Trophoblast cell (in vitro differentiated cells and primary cell): ENCODE measurements around the gene ARMC9.

Source experiments
- DNase-seq, 2 donors: peaks; one replicate each; pipeline ENCODE4 v3.0.0-alpha.2; 2016
- H2AFZ ChIP-seq: 2 replicates; pipeline ENCODE4 v1.6.1; 2013; ENCODE audit warnings: low read length, moderate library complexity, mild to moderate bottlenecking; ENCODE audit not compliant: insufficient read depth, poor library complexity
- H2AK5ac ChIP-seq: 2 replicates; pipeline ENCODE4 v1.6.1; 2013; ENCODE audit warnings: mild to moderate bottlenecking, low read length
- H2BK120ac ChIP-seq: 2 replicates; pipeline ENCODE4 v1.6.1; 2013; ENCODE audit warnings: low read length, mild to moderate bottlenecking, moderate library complexity; ENCODE audit not compliant: insufficient read depth, poor library complexity
- H2BK12ac ChIP-seq: 2 replicates; pipeline ENCODE4 v1.6.1; 2013; ENCODE audit warnings: mild to moderate bottlenecking, low read length, moderate library complexity
- H2BK5ac ChIP-seq: 2 replicates; pipeline ENCODE4 v1.6.1; 2013; ENCODE audit warnings: low read length, low read depth, moderate library complexity, mild to moderate bottlenecking; ENCODE audit not compliant: poor library complexity
- H3K14ac ChIP-seq: 2 replicates; pipeline ENCODE4 v1.6.1; 2013; ENCODE audit warnings: mild to moderate bottlenecking, low read length
- H3K18ac ChIP-seq: 2 replicates; pipeline ENCODE4 v1.6.1; 2013; ENCODE audit warnings: mild to moderate bottlenecking, low read length
- H3K23ac ChIP-seq: 2 replicates; pipeline ENCODE4 v1.6.1; 2013; ENCODE audit warnings: low read length
- H3K27ac ChIP-seq: 2 replicates; pipeline ENCODE4 v1.5.1; 2013; ENCODE audit warnings: low read depth, mild to moderate bottlenecking, inconsistent platforms, low read length, moderate library complexity
- H3K27me3 ChIP-seq: 2 replicates; pipeline ENCODE4 v1.6.1; 2013; ENCODE audit warnings: inconsistent platforms, mild to moderate bottlenecking, low read length, moderate library complexity; ENCODE audit not compliant: insufficient read depth
- H3K36me3 ChIP-seq, 2 experiments: 1 replicate in 1 of 2; 2 replicates in 1 of 2; pipeline ENCODE4 v1.6.1; 2013; ENCODE audit warnings: low read length in 2 of 2, mild to moderate bottlenecking in 2 of 2, moderate library complexity in 1 of 2; ENCODE audit not compliant: insufficient read depth in 2 of 2, control insufficient read depth in 1 of 2
- H3K4ac ChIP-seq: 2 replicates; pipeline ENCODE4 v1.6.1; 2013; ENCODE audit warnings: low read depth, mild to moderate bottlenecking, low read length, moderate library complexity
- H3K4me1 ChIP-seq, 2 experiments: 1 replicate in 1 of 2; 2 replicates in 1 of 2; pipeline ENCODE4 v1.6.1; 2013; ENCODE audit warnings: low read length in 2 of 2, mild to moderate bottlenecking in 2 of 2, moderate library complexity in 1 of 2; ENCODE audit not compliant: insufficient read depth in 2 of 2, control insufficient read depth in 1 of 2
- H3K4me2 ChIP-seq: 2 replicates; pipeline ENCODE4 v1.6.1; 2013; ENCODE audit warnings: inconsistent platforms, mild to moderate bottlenecking, low read length, moderate library complexity
- H3K4me3 ChIP-seq: 2 replicates; pipeline ENCODE4 v1.5.1; 2013; ENCODE audit warnings: mild to moderate bottlenecking, low read depth, low read length, inconsistent platforms
- H3K79me1 ChIP-seq: one replicate; pipeline ENCODE4 v1.6.1; 2013; ENCODE audit warnings: low read length
- H3K79me2 ChIP-seq: 2 replicates; pipeline ENCODE4 v1.6.1; 2013; ENCODE audit warnings: low read length, mild to moderate bottlenecking; ENCODE audit not compliant: control insufficient read depth, insufficient read depth, poor library complexity
- H3K9ac ChIP-seq: 2 replicates; pipeline ENCODE4 v1.6.1; 2013; ENCODE audit warnings: mild to moderate bottlenecking, low read length
- H3K9me3 ChIP-seq: 2 replicates; pipeline ENCODE4 v1.6.1; 2013; ENCODE audit warnings: low read depth, mild to moderate bottlenecking, control low read depth, inconsistent platforms, low read length; ENCODE audit not compliant: insufficient read depth
- H4K12ac ChIP-seq: 2 replicates; pipeline ENCODE4 v1.6.1; 2013; ENCODE audit warnings: low read depth, mild to moderate bottlenecking, low read length, moderate library complexity
- H4K8ac ChIP-seq: 2 replicates; pipeline ENCODE4 v1.6.1; 2013; ENCODE audit warnings: low read depth, mild to moderate bottlenecking, low read length, moderate library complexity
- H4K91ac ChIP-seq: one replicate; pipeline ENCODE4 v1.6.1; 2013; ENCODE audit warnings: low read depth, mild to moderate bottlenecking, low read length, moderate library complexity
- WGBS: extraction: QIAGEN DNeasy Blood & Tissue Kit; methylation state at CpG from one replicate; pipeline ENCODE4 v1.1.7; 2013; ENCODE audit warnings: missing lambda C conversion rate; ENCODE audit not compliant: insufficient read length, insufficient coverage; ENCODE audit errors: extremely low coverage; 5-methylcytosine and 5-hydroxymethylcytosine counted together

Gene ARMC9

GRCh38 chr2:231332872-231333500, 134.6 kb downstream of the ARMC9 start:
- no peaks in the 10 kb centered on the region for H3K79me2 ChIP-seq
- no peak overlapping the region for H3K27ac ChIP-seq
- no peak overlapping the region for H3K18ac ChIP-seq
- H4K12ac ChIP-seq: no peak overlapping the region
- H3K4ac ChIP-seq: no peak overlapping the region
- H3K4me1 ChIP-seq: no peaks in the 10 kb centered on the region
- H3K27me3 ChIP-seq: no peaks in the 10 kb centered on the region
- H3K79me1 ChIP-seq: no peaks in the 10 kb centered on the region
- no CpG with 5 or more reads among the region's 9 CpGs for WGBS
- no peak overlapping the region for H3K4me2 ChIP-seq
- no peak overlapping the region for H4K8ac ChIP-seq
- H2BK12ac ChIP-seq: no peak overlapping the region
- H3K36me3 ChIP-seq: peaks cover 3 to 18% of the 10 kb centered on the region in 2 experiments
- no peak overlapping the region for H3K14ac ChIP-seq
- H3K9me3 ChIP-seq: no peaks in the 10 kb centered on the region
- H3K9ac ChIP-seq: no peak overlapping the region
- no peak overlapping the region for H2AK5ac ChIP-seq
- H4K91ac ChIP-seq: no peak overlapping the region
- H3K4me3 ChIP-seq: no peak overlapping the region
- no peak overlapping the region for H3K23ac ChIP-seq
- no peak for DNase-seq
- H2BK5ac ChIP-seq: no peak overlapping the region
- no peak overlapping the region for H2AFZ ChIP-seq
- H2BK120ac ChIP-seq: no peak overlapping the region

- Histone ChIP-seq H3K79me1 (no peaks in the 10 kb centered on the region), H2AK5ac (no peak overlapping the region), H2AFZ (no peak overlapping the region), H3K4me2 (no peak overlapping the region), H3K36me3 (peaks cover 3 to 18% of the 10 kb centered on the region in 2 experiments), H3K4me1 (peaks cover 0 to 4% of the 10 kb centered on the region in 2 experiments), H3K23ac (no peak overlapping the region), H2BK12ac (no peak overlapping the region), H3K18ac (no peak overlapping the region), H3K4ac (no peak overlapping the region), H4K12ac (no peak overlapping the region), H3K14ac (no peak overlapping the region), H3K27ac (no peak overlapping the region), H3K9ac (no peak overlapping the region), H3K27me3 (no peaks in the 10 kb centered on the region), H4K8ac (no peak overlapping the region), H4K91ac (no peak overlapping the region), H2BK5ac (no peak overlapping the region), H3K4me3 (no peak overlapping the region), H3K9me3 (no peaks in the 10 kb centered on the region), H3K79me2 (no peaks in the 10 kb centered on the region), H2BK120ac (no peak overlapping the region)
- WGBS: no CpG with 5 or more reads among the region's 14 CpGs
- peak in 1 of 2 donors; percentile 50 for DNase-seq
Measured at GRCh38 chr2:231334179-231334930, 135.9 kb downstream of the ARMC9 start.

GRCh38 chr2:231334981-231335380, 136.6 kb downstream of the ARMC9 start:
- no peak overlapping the region for H4K12ac ChIP-seq
- H3K27ac ChIP-seq: no peak overlapping the region
- no peak overlapping the region for H2AK5ac ChIP-seq
- no peaks in the 10 kb centered on the region for H3K79me2 ChIP-seq
- H3K14ac ChIP-seq: no peak overlapping the region
- H3K4me1 ChIP-seq: peaks cover 0 to 4% of the 10 kb centered on the region in 2 experiments
- WGBS: no CpG with 5 or more reads among the region's 5 CpGs
- no peak overlapping the region for H3K18ac ChIP-seq
- H2BK12ac ChIP-seq: no peak overlapping the region
- H3K9me3 ChIP-seq: no peaks in the 10 kb centered on the region
- no peak overlapping the region for H3K4me3 ChIP-seq
- H3K9ac ChIP-seq: no peak overlapping the region
- no peak overlapping the region for H2BK120ac ChIP-seq
- no peak overlapping the region for H4K91ac ChIP-seq
- no peaks in the 10 kb centered on the region for H3K27me3 ChIP-seq
- no peak overlapping the region for H4K8ac ChIP-seq
- no peak overlapping the region for H3K23ac ChIP-seq
- no peak overlapping the region for H3K4me2 ChIP-seq
- no peak for DNase-seq
- H3K36me3 ChIP-seq: peaks cover 3 to 18% of the 10 kb centered on the region in 2 experiments
- H3K4ac ChIP-seq: no peak overlapping the region
- no peak overlapping the region for H2AFZ ChIP-seq
- H2BK5ac ChIP-seq: no peak overlapping the region
- no peaks in the 10 kb centered on the region for H3K79me1 ChIP-seq

GRCh38 chr2:231335591-231335990, 137.2 kb downstream of the ARMC9 start:
- Histone ChIP-seq H4K8ac (no peak overlapping the region), H3K14ac (no peak overlapping the region), H3K79me2 (no peaks in the 10 kb centered on the region), H2AFZ (no peak overlapping the region), H3K9me3 (no peaks in the 10 kb centered on the region), H2BK120ac (no peak overlapping the region), H3K18ac (no peak overlapping the region), H3K4me2 (no peak overlapping the region), H4K12ac (no peak overlapping the region), H3K27me3 (no peaks in the 10 kb centered on the region), H3K27ac (no peak overlapping the region), H3K4ac (no peak overlapping the region), H2AK5ac (no peak overlapping the region), H3K9ac (no peak overlapping the region), H2BK5ac (no peak overlapping the region), H4K91ac (no peak overlapping the region), H2BK12ac (no peak overlapping the region), H3K23ac (no peak overlapping the region), H3K4me1 (peaks cover 0 to 4% of the 10 kb centered on the region in 2 experiments), H3K36me3 (peaks cover 3 to 14% of the 10 kb centered on the region in 2 experiments), H3K4me3 (no peak overlapping the region), H3K79me1 (no peaks in the 10 kb centered on the region)
- WGBS: no CpG with 5 or more reads among the region's 13 CpGs
- DNase-seq: peak; percentile 85 to 93
